IMR-90 (cell line): Measurements from ENCODE around the gene KRTAP9-2. TPM values are rescaled to one million over a fixed set of nuclear protein-coding genes. Genes with fewer than 3 reads are reported as not detected.

Experiments used
- ATAC-seq: fragments of 200-7000 bp; cut with Tn5 transposase; 2 replicates; pipeline ENCODE4 v1.9.1; 2020; ENCODE audit warnings: low read depth, mild to moderate bottlenecking, moderate library complexity
- BruUV-seq: library from RNA; stranded (reverse); fragments of 400-500 nt; replicated peaks from 2 replicates; lab custom pipeline; 2021; lab: Mats Ljungman, UMichigan
- CTCF ChIA-PET: fragments of 300-600 bp; formaldehyde crosslinking; extraction: SDS; loops from one replicate; lab custom pipeline; 2021; ENCODE audit warnings: antibody characterized with exemption; lab: Yijun Ruan, JAX
- POLR2A ChIA-PET: fragments of 300-600 bp; sonication (Branson Sonifier 250); formaldehyde crosslinking; loops from one replicate; lab custom pipeline; 2022; ENCODE audit warnings: antibody characterized with exemption; ENCODE audit not compliant: unreplicated experiment; lab: Charles Lee
- DNase-seq: peaks from one replicate; pipeline ENCODE4 v3.0.0; 2013
- H2AFZ ChIP-seq: replicated peaks from 2 replicates; pipeline ENCODE3; 2013; ENCODE audit warnings: low read length, mild to moderate bottlenecking; ENCODE audit not compliant: poor library complexity
- H2AK5ac ChIP-seq: 2 replicates; pipeline ENCODE4 v1.6.1; 2013; ENCODE audit warnings: low read depth, low read length, inconsistent platforms
- H2AK9ac ChIP-seq: replicated peaks from 2 replicates; pipeline ENCODE3; 2013; ENCODE audit warnings: mild to moderate bottlenecking, low read depth, low read length, moderate library complexity; ENCODE audit not compliant: poor library complexity
- H2BK120ac ChIP-seq: 2 replicates; pipeline ENCODE4 v1.6.1; 2013; ENCODE audit warnings: low read depth, low read length, inconsistent platforms
- H2BK15ac ChIP-seq: 3 replicates; pipeline ENCODE4 v1.6.1; 2013; ENCODE audit warnings: low read depth, low read length, inconsistent platforms
- H2BK20ac ChIP-seq: 2 replicates; pipeline ENCODE4 v1.6.1; 2013; ENCODE audit warnings: low read depth, mild to moderate bottlenecking, inconsistent platforms, low read length, moderate library complexity
- H2BK5ac ChIP-seq: 2 replicates; pipeline ENCODE4 v1.6.1; 2013; ENCODE audit warnings: mild to moderate bottlenecking, low read depth, low read length, inconsistent platforms; ENCODE audit not compliant: poor library complexity, severe bottlenecking
- H3K14ac ChIP-seq: replicated peaks from 2 replicates; pipeline ENCODE4 v1.6.1; 2013; ENCODE audit warnings: low read depth, low read length, inconsistent platforms
- H3K18ac ChIP-seq: 2 replicates; pipeline ENCODE4 v1.6.1; 2013; ENCODE audit warnings: low read depth, low read length, control low read depth
- H3K23ac ChIP-seq: 2 replicates; pipeline ENCODE4 v1.6.1; 2013; ENCODE audit warnings: low read depth, low read length, inconsistent platforms
- H3K27ac ChIP-seq: 2 replicates; pipeline ENCODE4 v1.5.1; 2013; ENCODE audit warnings: mild to moderate bottlenecking, control low read depth, low read length; ENCODE audit not compliant: insufficient read depth
- H3K27me3 ChIP-seq: 2 replicates; pipeline ENCODE4 v1.6.1; 2013; ENCODE audit warnings: low read length; ENCODE audit not compliant: control insufficient read depth, insufficient read depth
- H3K36me3 ChIP-seq: 2 replicates; pipeline ENCODE4 v1.6.1; 2013; ENCODE audit warnings: low read length, mixed read lengths; ENCODE audit not compliant: control insufficient read depth, insufficient read depth
- H3K4ac ChIP-seq: 2 replicates; pipeline ENCODE4 v1.6.1; 2013; ENCODE audit warnings: low read depth, low read length, inconsistent platforms
- H3K4me1 ChIP-seq: 2 replicates; pipeline ENCODE4 v1.6.1; 2013; ENCODE audit warnings: low read length, mixed read lengths; ENCODE audit not compliant: control insufficient read depth, insufficient read depth
- H3K4me2 ChIP-seq: 2 replicates; pipeline ENCODE4 v1.6.1; 2013; ENCODE audit warnings: low read depth, mild to moderate bottlenecking, control low read depth, low read length, moderate library complexity
- H3K4me3 ChIP-seq: 2 replicates; pipeline ENCODE4 v1.5.1; 2013; ENCODE audit warnings: low read depth, mild to moderate bottlenecking, control low read depth, low read length, moderate library complexity; ENCODE audit not compliant: insufficient read depth
- H3K56ac ChIP-seq: 2 replicates; pipeline ENCODE4 v1.6.1; 2013; ENCODE audit warnings: low read length, inconsistent platforms; ENCODE audit not compliant: insufficient read depth; ENCODE audit errors: extremely low read depth
- H3K79me1 ChIP-seq, 2 experiments: 2 replicates each; pipeline ENCODE4 v1.6.1; 2013; ENCODE audit warnings: low read length in 2 of 2, inconsistent platforms in 1 of 2, low read depth in 1 of 2
- H3K9ac ChIP-seq: 2 replicates; pipeline ENCODE4 v1.6.1; 2013; ENCODE audit warnings: low read depth, low read length, control low read depth
- H3K9me1 ChIP-seq: 2 replicates; pipeline ENCODE4 v1.6.1; 2013; ENCODE audit warnings: low read length, inconsistent platforms; ENCODE audit not compliant: insufficient read depth
- H3K9me3 ChIP-seq: 2 replicates; pipeline ENCODE4 v1.6.1; 2013; ENCODE audit warnings: low read length; ENCODE audit not compliant: control insufficient read depth, insufficient read depth
- H4K20me1 ChIP-seq: 2 replicates; pipeline ENCODE4 v1.6.1; 2013; ENCODE audit warnings: low read length, inconsistent platforms; ENCODE audit not compliant: insufficient read depth
- H4K5ac ChIP-seq: 2 replicates; pipeline ENCODE4 v1.6.1; 2013; ENCODE audit warnings: mild to moderate bottlenecking, low read depth, low read length, control low read depth
- H4K8ac ChIP-seq, 2 experiments: 2 replicates each; pipeline ENCODE4 v1.6.1; 2013; ENCODE audit warnings: low read depth in 2 of 2, low read length in 2 of 2, control low read depth in 1 of 2, inconsistent platforms in 1 of 2
- H4K91ac ChIP-seq: 2 replicates; pipeline ENCODE4 v1.6.1; 2013; ENCODE audit warnings: low read depth, low read length, inconsistent platforms; ENCODE audit not compliant: insufficient read depth
- CHD1 ChIP-seq: IDR thresholded peaks from 2 replicates; pipeline ENCODE4 v1.6.1; 2012; ENCODE audit warnings: low read depth, low read length, improper control_type of control experiment
- WGBS, 2 experiments: methylation state at CpG; one replicate each; pipeline versions ENCODE4 v1.1.5 to v1.1.7; 2013; ENCODE audit warnings: missing lambda C conversion rate in 2 of 2; ENCODE audit not compliant: insufficient read length in 1 of 2; ENCODE audit errors: extremely low coverage in 2 of 2; 5-methylcytosine and 5-hydroxymethylcytosine counted together
- dilution Hi-C: fragments of 300-500 bp; cut with HindIII; formaldehyde crosslinking; loops from one replicate; pipeline ENCODE4 v1.14.3; 2018; ENCODE audit warnings: low sequenced_read_pairs; ENCODE audit not compliant: unreplicated experiment
- in situ Hi-C: fragments of 300-500 bp; cut with MboI; formaldehyde crosslinking; loops from 3 replicates; pipeline ENCODE4 v1.14.3; 2019; ENCODE audit warnings: low sequenced_read_pairs, inconsistent platforms, mixed read lengths
- intact Hi-C: fragments of 100-400 bp; cut with micrococcal nuclease; formaldehyde crosslinking; loops from 2 replicates; pipeline ENCODE4 v1.10.0; 2022
- polyA plus RNA-seq, 3 experiments: library from polyadenylated mRNA; depleted of rRNA; stranded (reverse); fragments of >200 nt; gene quantifications; 2 replicates each; pipeline ENCODE4 v1.2.3, GENCODE V29; 2012; ENCODE audit warnings: low replicate concordance in 1 of 3
- total RNA-seq: library from RNA; depleted of rRNA; stranded (reverse); fragments of >200 nt; gene quantifications from 2 replicates; pipeline ENCODE4 v1.2.3, GENCODE V29; 2012

KRTAP9-2 gene
- total and polyA plus RNA-seq, 2 of the 4 experiments (the other 2 are of a cell fraction) = not detected

- no peak overlapping the region for H3K27ac ChIP-seq
- DNase-seq (no peak), ATAC-seq (no peak)
- no peak overlapping the region for H3K4me2 ChIP-seq
- intact Hi-C loops (no loop called here), dilution Hi-C loops (no loop called here), in situ Hi-C loops (no loop called here)
- H2BK15ac ChIP-seq = no peak overlapping the region
- no peak overlapping the region for H4K5ac ChIP-seq
- H3K14ac ChIP-seq = no peak overlapping the region
- TF ChIP-seq CHD1 = no peak
- no peak overlapping the region for H3K4me3 ChIP-seq
- no peak overlapping the region for H2BK20ac ChIP-seq
- no peaks in the 10 kb centered on the region for H4K20me1 ChIP-seq
- H3K9ac ChIP-seq = no peak overlapping the region
- no peak overlapping the region for H3K23ac ChIP-seq
- H2BK5ac ChIP-seq = no peak overlapping the region
- ChIA-PET CTCF (no interaction called here), POLR2A (no interaction called here)
- no TSS peak for BruUV-seq
- H4K91ac ChIP-seq = no peak overlapping the region
- H3K56ac ChIP-seq = no peak overlapping the region
- no peaks in the 10 kb centered on the region for H3K36me3 ChIP-seq
- H2BK120ac ChIP-seq = no peak overlapping the region
- H2AK5ac ChIP-seq = no peak overlapping the region
- no peak overlapping the region for H2AK9ac ChIP-seq
- H3K79me1 ChIP-seq = no peaks in the 10 kb centered on the region
- no peaks in the 10 kb centered on the region for H3K9me3 ChIP-seq
- H3K27me3 ChIP-seq = peaks cover 9% of the 10 kb centered on the region
- no CpG with 5 or more reads among the region's 2 CpGs for WGBS, 2 experiments
- no peak overlapping the region for H3K18ac ChIP-seq
- H3K4ac ChIP-seq = no peak overlapping the region
- H3K9me1 ChIP-seq = no peaks in the 10 kb centered on the region
- H3K4me1 ChIP-seq = no peaks in the 10 kb centered on the region
- H2AFZ ChIP-seq = no peak overlapping the region
- H4K8ac ChIP-seq = no peak overlapping the region
Measured at GRCh38 chr17:41263212-41263611, 36.8 kb downstream of the KRTAP9-2 start.
